Tibial artery (tissue), 4 donors: ENCODE results near the gene TOMM7.

Source experiments
- DNase-seq, 2 donors: peaks; one replicate each; pipeline ENCODE4 v3.0.0-alpha.2; 2019
- H3K27ac ChIP-seq, 2 donors: fragments of 200-600 bp; sonication (generic) in 1 of 2; 1 replicate in 1 of 2; 2 replicates in 1 of 2; pipeline ENCODE4 v1.5.1; 2018 to 2019; ENCODE audit warnings: mild to moderate bottlenecking in 1 of 2
- H3K27me3 ChIP-seq, 2 donors: fragments of 200-600 bp; sonication (generic) in 1 of 2; one replicate each; pipeline versions ENCODE4 v1.5.1 to v1.6.0; 2016 to 2019
- H3K36me3 ChIP-seq, 3 donors: fragments of 200-600 bp; sonication (generic) in 2 of 3; one replicate each; pipeline ENCODE4 v1.5.1; 2016 to 2019; ENCODE audit warnings: mild to moderate bottlenecking in 2 of 3
- H3K4me1 ChIP-seq, 4 donors: fragments of 200-600 bp; sonication (generic) in 2 of 4; 1 replicate in 3 of 4; 2 replicates in 1 of 4; pipeline ENCODE4 v1.5.1; 2016 to 2019
- H3K4me3 ChIP-seq, 2 donors: fragments of 200-600 bp; sonication (generic) in 1 of 2; 1 replicate in 1 of 2; 2 replicates in 1 of 2; pipeline ENCODE4 v1.5.1; 2018 to 2019; ENCODE audit warnings: mild to moderate bottlenecking in 2 of 2
- H3K9me3 ChIP-seq, 3 donors: fragments of 200-600 bp; sonication (generic) in 1 of 3; one replicate each; pipeline ENCODE4 v1.5.1; 2016 to 2019
- CTCF ChIP-seq, 2 experiments: fragments of 200-600 bp in 1 of 2; fragments of 450-650 bp in 1 of 2; IDR thresholded peaks; one replicate each; pipeline ENCODE4 v1.5.1; 2017 to 2019; ENCODE audit warnings: antibody characterized with exemption in 2 of 2, mild to moderate bottlenecking in 1 of 2, moderate library complexity in 1 of 2
- intact Hi-C: fragments of 100-400 bp; cut with DNase I; formaldehyde crosslinking; loops from one replicate; pipeline ENCODE4 v1.15.0; 2023; ENCODE audit warnings: low total_unique reads

The TOMM7 gene

GRCh38 chr7:22776964-22777363 is 45.7 kb downstream of the TOMM7 start:
- Histone ChIP-seq H3K9me3 (no peaks in the 10 kb centered on the region), H3K36me3 (no peaks in the 10 kb centered on the region), H3K27me3 (no peaks in the 10 kb centered on the region), H3K27ac (no peak overlapping the region), H3K4me1 (no peaks in the 10 kb centered on the region), H3K4me3 (no peak overlapping the region)
- DNase-seq = no peak
- TF ChIP-seq CTCF (IDR thresholded peaks at IDR 0.05) = no peak
- intact Hi-C loops = no loop called here

- no peak for TF ChIP-seq CTCF (IDR thresholded peaks at IDR 0.05)
- Histone ChIP-seq H3K27ac (no peak overlapping the region), H3K27me3 (no peaks in the 10 kb centered on the region), H3K4me1 (no peaks in the 10 kb centered on the region), H3K4me3 (no peak overlapping the region), H3K36me3 (no peaks in the 10 kb centered on the region), H3K9me3 (no peaks in the 10 kb centered on the region)
- DNase-seq = no peak
- intact Hi-C loops = no loop called here
Observed at GRCh38 chr7:22772885-22773284, 49.8 kb downstream of the TOMM7 start.

- H3K27ac ChIP-seq = no peak overlapping the region
- no peaks in the 10 kb centered on the region for H3K36me3 ChIP-seq
- no peak for DNase-seq
- no peaks in the 10 kb centered on the region for H3K4me1 ChIP-seq
- no peak overlapping the region for H3K4me3 ChIP-seq
- H3K9me3 ChIP-seq = no peaks in the 10 kb centered on the region
- intact Hi-C loops = no loop called here
- no peak for TF ChIP-seq CTCF (IDR thresholded peaks at IDR 0.05)
- no peaks in the 10 kb centered on the region for H3K27me3 ChIP-seq
Observed at GRCh38 chr7:22771872-22772228, 50.8 kb downstream of the TOMM7 start.

GRCh38 chr7:22771194-22771871 is 51.3 kb downstream of the TOMM7 start:
- no peak overlapping the region for H3K4me3 ChIP-seq
- TF ChIP-seq CTCF (IDR thresholded peaks at IDR 0.05) = no peak

GRCh38 chr7:22765609-22766008 is 57.0 kb downstream of the TOMM7 start:
- no peak for TF ChIP-seq CTCF (IDR thresholded peaks at IDR 0.05)
- H3K9me3 ChIP-seq = peaks cover 0 to 6% (median 0%) of the 10 kb centered on the region in 3 donors
- intact Hi-C loops = no loop called here
- DNase-seq = no peak
- no peaks in the 10 kb centered on the region for H3K27me3 ChIP-seq
- H3K4me3 ChIP-seq = no peak overlapping the region
- no peaks in the 10 kb centered on the region for H3K36me3 ChIP-seq
- H3K27ac ChIP-seq = no peak overlapping the region
- no peaks in the 10 kb centered on the region for H3K4me1 ChIP-seq

More at GRCh38 chr7:22771194-22771871, 51.3 kb downstream of the TOMM7 start:
- DNase-seq = no peak
- intact Hi-C loops = no loop called here
- Histone ChIP-seq H3K9me3 (no peaks in the 10 kb centered on the region), H3K27me3 (no peaks in the 10 kb centered on the region), H3K27ac (no peak overlapping the region), H3K36me3 (no peaks in the 10 kb centered on the region), H3K4me1 (no peaks in the 10 kb centered on the region)
